Measurements from ENCODE around the gene WAPL. TPM values are rescaled to one million over a fixed set of nuclear protein-coding genes. Genes with fewer than 3 reads are reported as not detected.

Gene WAPL
- total and polyA plus RNA-seq, 2 of the 8 experiments (the other 6 are each of a cell fraction or from before 2014, with no cell fraction given) = 12.8 to 48.1 TPM

- TF ChIP-seq CHD7 (IDR thresholded peaks at IDR 0.05; ENCODE audit: insufficient replicate concordance, low read length) (no peak), GABPA (IDR thresholded peaks at IDR 0.05; ENCODE audit: borderline replicate concordance, insufficient read depth, low read length) (no peak), TEAD4 (IDR thresholded peaks at IDR 0.05; ENCODE audit: low read depth, low read length) (no peak), MAX (IDR thresholded peaks at IDR 0.05) (peak; percentile 75), JUND (IDR thresholded peaks at IDR 0.05; ENCODE audit: low read length) (0 out of 2 replicates have a peak, but pooled peaks have one; percentile 5), ZNF274 (IDR thresholded peaks at IDR 0.05; ENCODE audit: borderline replicate concordance, extremely low read depth, low read length) (no peak), GTF2F1 (IDR thresholded peaks at IDR 0.05; ENCODE audit: borderline replicate concordance, low read depth, low read length) (no peak), CTBP2 (IDR thresholded peaks at IDR 0.05; ENCODE audit: borderline replicate concordance, insufficient read depth, insufficient read length, low read length) (no peak)
Observed at GRCh38 chr10:86521678-86522509, at the start of gene WAPL (continued).

All from H1 (cell line).